Measurements from ENCODE around the gene RRAD.

The RRAD gene

DNA sequence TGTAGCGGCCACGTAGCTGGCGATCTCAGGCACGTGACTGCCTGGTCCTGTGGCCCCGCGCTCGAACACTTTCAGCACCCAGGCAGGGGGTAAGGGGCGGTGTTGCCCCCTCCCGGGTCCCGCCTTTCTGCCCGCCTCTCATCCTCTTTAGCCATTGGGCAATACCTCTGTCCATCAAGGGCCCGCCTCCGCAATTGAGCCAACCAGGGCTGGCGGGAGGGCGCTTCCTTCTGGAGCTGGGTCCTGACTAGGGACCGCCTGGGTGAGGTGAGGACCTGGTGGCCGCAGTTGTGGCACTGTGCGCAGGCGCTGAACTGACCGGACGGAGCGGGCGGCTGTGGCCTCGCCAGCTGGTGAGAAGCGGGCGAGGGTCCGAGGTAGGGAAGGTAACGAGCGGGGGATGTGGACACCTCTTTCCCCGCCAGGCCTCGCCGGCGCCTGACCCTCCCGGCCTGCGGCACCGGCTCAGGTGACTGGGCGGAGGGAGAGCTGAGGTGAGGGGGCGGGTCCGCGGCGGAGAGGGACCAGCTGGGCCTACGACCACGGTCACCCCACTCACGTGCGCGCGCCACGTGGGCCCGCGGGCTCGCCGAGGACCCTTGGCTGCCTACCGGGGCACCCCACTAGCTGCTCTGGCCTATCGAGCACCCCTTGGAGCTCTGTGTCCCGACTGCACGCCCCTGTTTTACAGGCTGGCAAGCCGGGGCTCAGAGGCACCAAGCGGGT lies 44.9 kb downstream of the RRAD start, which contains the start of gene PDP2 (continued):
- TF ChIP-seq, protein P1, sequence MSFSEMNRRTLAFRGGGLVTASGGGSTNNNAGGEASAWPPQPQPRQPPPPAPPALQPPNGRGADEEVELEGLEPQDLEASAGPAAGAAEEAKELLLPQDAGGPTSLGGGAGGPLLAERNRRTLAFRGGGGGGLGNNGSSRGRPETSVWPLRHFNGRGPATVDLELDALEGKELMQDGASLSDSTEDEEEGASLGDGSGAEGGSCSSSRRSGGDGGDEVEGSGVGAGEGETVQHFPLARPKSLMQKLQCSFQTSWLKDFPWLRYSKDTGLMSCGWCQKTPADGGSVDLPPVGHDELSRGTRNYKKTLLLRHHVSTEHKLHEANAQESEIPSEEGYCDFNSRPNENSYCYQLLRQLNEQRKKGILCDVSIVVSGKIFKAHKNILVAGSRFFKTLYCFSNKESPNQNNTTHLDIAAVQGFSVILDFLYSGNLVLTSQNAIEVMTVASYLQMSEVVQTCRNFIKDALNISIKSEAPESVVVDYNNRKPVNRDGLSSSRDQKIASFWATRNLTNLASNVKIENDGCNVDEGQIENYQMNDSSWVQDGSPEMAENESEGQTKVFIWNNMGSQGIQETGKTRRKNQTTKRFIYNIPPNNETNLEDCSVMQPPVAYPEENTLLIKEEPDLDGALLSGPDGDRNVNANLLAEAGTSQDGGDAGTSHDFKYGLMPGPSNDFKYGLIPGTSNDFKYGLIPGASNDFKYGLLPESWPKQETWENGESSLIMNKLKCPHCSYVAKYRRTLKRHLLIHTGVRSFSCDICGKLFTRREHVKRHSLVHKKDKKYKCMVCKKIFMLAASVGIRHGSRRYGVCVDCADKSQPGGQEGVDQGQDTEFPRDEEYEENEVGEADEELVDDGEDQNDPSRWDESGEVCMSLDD (tag by site-specific recombination; IDR thresholded peaks at IDR 0.05) = peak; percentile 61; the same call in 1 of the 2 replicates
- TF ChIP-seq ZNF350 (tag by site-specific recombination; IDR thresholded peaks at IDR 0.05) (no peak), GLIS2 (tag by site-specific recombination; IDR thresholded peaks at IDR 0.05) (peak; percentile 97)

DNA sequence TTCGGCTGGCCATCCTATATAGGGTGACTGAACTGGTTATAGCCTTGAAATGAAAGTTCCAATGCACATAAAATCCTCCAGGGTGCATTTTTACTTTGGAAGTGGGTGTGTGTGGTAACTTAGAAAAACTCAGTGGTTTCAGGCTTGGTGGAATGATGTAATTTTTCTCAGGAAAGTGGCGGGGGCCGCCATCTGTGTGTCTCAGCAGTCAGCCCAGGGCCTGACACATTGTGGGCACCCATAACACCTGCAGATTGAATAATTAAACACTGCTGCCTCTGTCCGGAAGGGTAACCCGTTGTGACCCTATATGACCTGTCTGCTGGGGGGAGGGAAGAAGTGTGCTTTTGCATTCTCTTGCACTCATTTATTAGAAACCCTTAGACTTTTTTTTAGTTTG lies 47.3 kb downstream of the RRAD start:
- CTCF ChIA-PET = interaction anchor here (1.0 to 2.1 kb wide), 2 partner anchors 10 to 17 kb away, joined by 6 to 13 read pairs; no protein-coding TSS in a partner anchor
- no peak overlapping the region for H3K27ac ChIP-seq (ENCODE audit: extremely low read depth, low read depth, low read length)

More for the DNA sequence above, 47.3 kb downstream of the RRAD start:
- TF ChIP-seq, protein P2, sequence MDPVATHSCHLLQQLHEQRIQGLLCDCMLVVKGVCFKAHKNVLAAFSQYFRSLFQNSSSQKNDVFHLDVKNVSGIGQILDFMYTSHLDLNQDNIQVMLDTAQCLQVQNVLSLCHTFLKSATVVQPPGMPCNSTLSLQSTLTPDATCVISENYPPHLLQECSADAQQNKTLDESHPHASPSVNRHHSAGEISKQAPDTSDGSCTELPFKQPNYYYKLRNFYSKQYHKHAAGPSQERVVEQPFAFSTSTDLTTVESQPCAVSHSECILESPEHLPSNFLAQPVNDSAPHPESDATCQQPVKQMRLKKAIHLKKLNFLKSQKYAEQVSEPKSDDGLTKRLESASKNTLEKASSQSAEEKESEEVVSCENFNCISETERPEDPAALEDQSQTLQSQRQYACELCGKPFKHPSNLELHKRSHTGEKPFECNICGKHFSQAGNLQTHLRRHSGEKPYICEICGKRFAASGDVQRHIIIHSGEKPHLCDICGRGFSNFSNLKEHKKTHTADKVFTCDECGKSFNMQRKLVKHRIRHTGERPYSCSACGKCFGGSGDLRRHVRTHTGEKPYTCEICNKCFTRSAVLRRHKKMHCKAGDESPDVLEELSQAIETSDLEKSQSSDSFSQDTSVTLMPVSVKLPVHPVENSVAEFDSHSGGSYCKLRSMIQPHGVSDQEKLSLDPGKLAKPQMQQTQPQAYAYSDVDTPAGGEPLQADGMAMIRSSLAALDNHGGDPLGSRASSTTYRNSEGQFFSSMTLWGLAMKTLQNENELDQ (tag by site-specific recombination; IDR thresholded peaks at IDR 0.05; ENCODE audit: low read depth) = no peak
- TF ChIP-seq ZNF335 (tag by site-specific recombination; conservative IDR thresholded peaks at IDR 0.05) = 0 out of 2 replicates have a peak, but pooled peaks have one; percentile 45
- TF ChIP-seq, protein P3, sequence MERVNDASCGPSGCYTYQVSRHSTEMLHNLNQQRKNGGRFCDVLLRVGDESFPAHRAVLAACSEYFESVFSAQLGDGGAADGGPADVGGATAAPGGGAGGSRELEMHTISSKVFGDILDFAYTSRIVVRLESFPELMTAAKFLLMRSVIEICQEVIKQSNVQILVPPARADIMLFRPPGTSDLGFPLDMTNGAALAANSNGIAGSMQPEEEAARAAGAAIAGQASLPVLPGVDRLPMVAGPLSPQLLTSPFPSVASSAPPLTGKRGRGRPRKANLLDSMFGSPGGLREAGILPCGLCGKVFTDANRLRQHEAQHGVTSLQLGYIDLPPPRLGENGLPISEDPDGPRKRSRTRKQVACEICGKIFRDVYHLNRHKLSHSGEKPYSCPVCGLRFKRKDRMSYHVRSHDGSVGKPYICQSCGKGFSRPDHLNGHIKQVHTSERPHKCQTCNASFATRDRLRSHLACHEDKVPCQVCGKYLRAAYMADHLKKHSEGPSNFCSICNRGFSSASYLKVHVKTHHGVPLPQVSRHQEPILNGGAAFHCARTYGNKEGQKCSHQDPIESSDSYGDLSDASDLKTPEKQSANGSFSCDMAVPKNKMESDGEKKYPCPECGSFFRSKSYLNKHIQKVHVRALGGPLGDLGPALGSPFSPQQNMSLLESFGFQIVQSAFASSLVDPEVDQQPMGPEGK (tag by site-specific recombination; IDR thresholded peaks at IDR 0.05) = peak; percentile 48; the same call in 1 of the 2 replicates
- TF ChIP-seq EGR2 (tag by site-specific recombination; IDR thresholded peaks at IDR 0.05; ENCODE audit: low read depth) = peak; percentile 23; the same call in 1 of the 2 replicates
- TF ChIP-seq ZFHX2 (tag by site-specific recombination; conservative IDR thresholded peaks at IDR 0.05) = peak; percentile 37
- peak; percentile 10; the same call in 1 of the 2 replicates for TF ChIP-seq PRDM1 (tag by site-specific recombination; IDR thresholded peaks at IDR 0.05)
- TF ChIP-seq, protein P4, sequence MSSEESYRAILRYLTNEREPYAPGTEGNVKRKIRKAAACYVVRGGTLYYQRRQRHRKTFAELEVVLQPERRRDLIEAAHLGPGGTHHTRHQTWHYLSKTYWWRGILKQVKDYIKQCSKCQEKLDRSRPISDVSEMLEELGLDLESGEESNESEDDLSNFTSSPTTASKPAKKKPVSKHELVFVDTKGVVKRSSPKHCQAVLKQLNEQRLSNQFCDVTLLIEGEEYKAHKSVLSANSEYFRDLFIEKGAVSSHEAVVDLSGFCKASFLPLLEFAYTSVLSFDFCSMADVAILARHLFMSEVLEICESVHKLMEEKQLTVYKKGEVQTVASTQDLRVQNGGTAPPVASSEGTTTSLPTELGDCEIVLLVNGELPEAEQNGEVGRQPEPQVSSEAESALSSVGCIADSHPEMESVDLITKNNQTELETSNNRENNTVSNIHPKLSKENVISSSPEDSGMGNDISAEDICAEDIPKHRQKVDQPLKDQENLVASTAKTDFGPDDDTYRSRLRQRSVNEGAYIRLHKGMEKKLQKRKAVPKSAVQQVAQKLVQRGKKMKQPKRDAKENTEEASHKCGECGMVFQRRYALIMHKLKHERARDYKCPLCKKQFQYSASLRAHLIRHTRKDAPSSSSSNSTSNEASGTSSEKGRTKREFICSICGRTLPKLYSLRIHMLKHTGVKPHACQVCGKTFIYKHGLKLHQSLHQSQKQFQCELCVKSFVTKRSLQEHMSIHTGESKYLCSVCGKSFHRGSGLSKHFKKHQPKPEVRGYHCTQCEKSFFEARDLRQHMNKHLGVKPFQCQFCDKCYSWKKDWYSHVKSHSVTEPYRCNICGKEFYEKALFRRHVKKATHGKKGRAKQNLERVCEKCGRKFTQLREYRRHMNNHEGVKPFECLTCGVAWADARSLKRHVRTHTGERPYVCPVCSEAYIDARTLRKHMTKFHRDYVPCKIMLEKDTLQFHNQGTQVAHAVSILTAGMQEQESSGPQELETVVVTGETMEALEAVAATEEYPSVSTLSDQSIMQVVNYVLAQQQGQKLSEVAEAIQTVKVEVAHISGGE (tag by site-specific recombination; conservative IDR thresholded peaks at IDR 0.05; ENCODE audit: low read depth) = no peak
- Histone ChIP-seq H3K4me3 (ENCODE audit: low read depth, low read length) (no peak overlapping the region), H3K4me1 (ENCODE audit: control insufficient read depth, insufficient read depth, low read length) (no peaks in the 10 kb centered on the region), H3K36me3 (ENCODE audit: control insufficient read depth in 2 of 2, insufficient read depth in 1 of 2, low read length in 2 of 2) (no peaks in the 10 kb centered on the region), H3K9me3 (ENCODE audit: control insufficient read depth, insufficient read depth, low read depth, low read length) (no peaks in the 10 kb centered on the region)
- POLR2A ChIA-PET = no interaction called here

All from HEK293 (cell line).